GM19023 (cell line): Measurements from ENCODE around the gene GRWD1.
"Not testable (repeated sequence)": the region's sequence is repeated elsewhere in the genome, so short reads cannot be mapped to it uniquely, and the experiment has no call there.

Experiments used
- ATAC-seq: cut with Tn5 transposase; IDR thresholded peaks from one replicate; pipeline ENCODE4 v1.9.1; 2021; ENCODE audit warnings: mild to moderate bottlenecking, moderate library complexity; ENCODE audit not compliant: unreplicated experiment

The GRWD1 gene

GRCh38 chr19:48478339-48479256 is 32.8 kb downstream of the GRWD1 start:
- no peak for ATAC-seq

- no peak for ATAC-seq
Measured at GRCh38 chr19:48479686-48480085, 33.9 kb downstream of the GRWD1 start.

- no peak for ATAC-seq
Measured at GRCh38 chr19:48480183-48480557, 34.4 kb downstream of the GRWD1 start.

- ATAC-seq = no peak
Measured at GRCh38 chr19:48480558-48481500, 35.0 kb downstream of the GRWD1 start.

GRCh38 chr19:48481846-48482639 is 36.3 kb downstream of the GRWD1 start:
- ATAC-seq = no peak

GRCh38 chr19:48483301-48483700 is 37.5 kb downstream of the GRWD1 start:
- ATAC-seq = no peak

GRCh38 chr19:48484247-48484893 is 38.6 kb downstream of the GRWD1 start:
- ATAC-seq = no peak

GRCh38 chr19:48484931-48485612 is 39.3 kb downstream of the GRWD1 start:
- no peak for ATAC-seq

GRCh38 chr19:48486706-48487105 is 40.9 kb downstream of the GRWD1 start:
- ATAC-seq = not testable (repeated sequence)

GRCh38 chr19:48487544-48487943 is 41.8 kb downstream of the GRWD1 start:
- no peak for ATAC-seq

GRCh38 chr19:48487948-48488347 is 42.2 kb downstream of the GRWD1 start:
- no peak for ATAC-seq

GRCh38 chr19:48488478-48488877 is 42.7 kb downstream of the GRWD1 start:
- ATAC-seq = not testable (repeated sequence)

GRCh38 chr19:48489608-48490216 is 43.9 kb downstream of the GRWD1 start:
- no peak for ATAC-seq

- ATAC-seq = no peak
Measured at GRCh38 chr19:48490981-48491792, 45.4 kb downstream of the GRWD1 start.

- ATAC-seq = no peak
Measured at GRCh38 chr19:48491793-48492123, 46.0 kb downstream of the GRWD1 start.

GRCh38 chr19:48492925-48493717 is 47.3 kb downstream of the GRWD1 start:
- peak; percentile 61 for ATAC-seq

- peak; percentile 6 for ATAC-seq
Measured at GRCh38 chr19:48493718-48494401, 48.1 kb downstream of the GRWD1 start.
